BE2C (cell line): ENCODE results near the gene GRK3.

Experiments
- DNase-seq: peaks from one replicate; pipeline ENCODE4 v3.0.0-alpha.2; 2020
- H3K27me3 ChIP-seq: fragments of 250-450 bp; sonication (Bioruptor Pico); 2 replicates; pipeline ENCODE4 v1.5.1; 2020; ENCODE audit warnings: mild to moderate bottlenecking
- H3K36me3 ChIP-seq: fragments of 250-450 bp; sonication (Bioruptor Pico); 2 replicates; pipeline ENCODE4 v1.5.1; 2020; ENCODE audit warnings: mild to moderate bottlenecking
- H3K4me1 ChIP-seq: fragments of 250-450 bp; sonication (Bioruptor Pico); 2 replicates; pipeline ENCODE4 v1.5.1; 2020
- H3K4me3 ChIP-seq: 2 replicates; pipeline ENCODE4 v1.5.1; 2011; ENCODE audit warnings: low read depth, low read length
- H3K9me3 ChIP-seq: fragments of 250-450 bp; sonication (Bioruptor Pico); 2 replicates; pipeline ENCODE4 v1.5.1; 2020
- CTCF ChIP-seq: IDR thresholded peaks from 2 replicates; pipeline ENCODE4 v1.5.1; 2012; ENCODE audit warnings: mild to moderate bottlenecking, low read depth, low read length

GRK3 gene

GRCh38 chr22:25677631-25678030 lies 113.2 kb downstream of the GRK3 start:
- Histone ChIP-seq H3K9me3 (no peaks in the 10 kb centered on the region; the same call in 1 of the 2 replicates), H3K4me1 (peaks cover 12% of the 10 kb centered on the region), H3K27me3 (no peaks in the 10 kb centered on the region), H3K36me3 (peaks cover 90% of the 10 kb centered on the region), H3K4me3 (no peak overlapping the region)
- no peak for TF ChIP-seq CTCF
- DNase-seq, result no peak

GRCh38 chr22:25680051-25680450 lies 115.6 kb downstream of the GRK3 start:
- DNase-seq, result no peak
- Histone ChIP-seq H3K4me1 (peaks cover 20% of the 10 kb centered on the region), H3K27me3 (no peaks in the 10 kb centered on the region), H3K4me3 (no peak overlapping the region), H3K36me3 (peaks cover 92% of the 10 kb centered on the region), H3K9me3 (no peaks in the 10 kb centered on the region; the same call in 1 of the 2 replicates)
- no peak for TF ChIP-seq CTCF

- H3K36me3 ChIP-seq, result peaks cover 90% of the 10 kb centered on the region
- DNase-seq, result no peak
- no peaks in the 10 kb centered on the region for H3K9me3 ChIP-seq
- TF ChIP-seq CTCF, result no peak
- H3K4me3 ChIP-seq, result no peak overlapping the region
- peaks cover 23% of the 10 kb centered on the region for H3K4me1 ChIP-seq
- H3K27me3 ChIP-seq, result no peaks in the 10 kb centered on the region
Measured at GRCh38 chr22:25680956-25681355, 116.5 kb downstream of the GRK3 start.

- no peak for DNase-seq
- Histone ChIP-seq H3K9me3 (no peaks in the 10 kb centered on the region), H3K4me1 (peaks cover 23% of the 10 kb centered on the region), H3K4me3 (no peak overlapping the region), H3K27me3 (no peaks in the 10 kb centered on the region), H3K36me3 (peaks cover 88% of the 10 kb centered on the region)
- no peak for TF ChIP-seq CTCF
Measured at GRCh38 chr22:25682109-25682508, 117.6 kb downstream of the GRK3 start.

GRCh38 chr22:25688627-25689026 lies 124.2 kb downstream of the GRK3 start:
- Histone ChIP-seq H3K27me3 (no peaks in the 10 kb centered on the region), H3K9me3 (no peaks in the 10 kb centered on the region), H3K4me1 (peaks cover 47% of the 10 kb centered on the region), H3K36me3 (peaks cover 91% of the 10 kb centered on the region), H3K4me3 (no peak overlapping the region)
- TF ChIP-seq CTCF, result no peak
- DNase-seq, result no peak

- Histone ChIP-seq H3K9me3 (no peaks in the 10 kb centered on the region), H3K4me1 (peaks cover 53% of the 10 kb centered on the region), H3K27me3 (no peaks in the 10 kb centered on the region), H3K36me3 (peaks cover 90% of the 10 kb centered on the region), H3K4me3 (no peak overlapping the region)
- no peak for TF ChIP-seq CTCF
- no peak for DNase-seq
Measured at GRCh38 chr22:25689631-25690030, 125.2 kb downstream of the GRK3 start.
